CD4-positive, alpha-beta T cell treated with Interleukin-6 at 100 ng/mL for 8 hours (primary cell): ENCODE measurements around the gene GTF2H2C_2.
"Not testable (repeated sequence)": the region's sequence is repeated elsewhere in the genome, so short reads cannot be mapped to it uniquely, and the experiment has no call there.

ENCODE experiments used
- DNase-seq: peaks from one replicate; pipeline ENCODE4 v3.0.0-alpha.2; 2020; ENCODE audit warnings: mixed read lengths, low spot score

GTF2H2C_2 gene

DNA sequence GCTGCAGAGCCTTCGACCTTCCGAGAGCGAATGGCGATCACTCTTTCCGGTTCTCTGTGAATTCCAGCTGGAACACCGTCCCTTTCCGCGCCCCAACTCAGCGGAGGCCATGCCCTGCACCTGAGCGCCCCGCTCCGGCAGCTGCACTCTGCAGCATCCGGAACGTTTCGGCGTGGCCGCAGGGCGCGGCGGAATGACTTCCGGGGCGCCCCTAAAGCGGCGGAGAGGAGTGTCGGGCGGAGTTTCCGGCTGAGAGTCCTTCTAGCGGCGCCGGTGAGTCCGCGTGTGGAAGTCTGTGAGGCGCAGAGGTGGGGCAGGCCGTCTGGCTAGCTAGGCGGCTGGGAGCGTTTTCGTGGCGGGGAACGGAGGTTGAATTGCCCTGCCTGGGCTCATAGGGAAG, at the start of gene GTF2H2C_2:
Gene GTF2H2C_2, plus strand, starts transcription at position 252 of the 400 bp plus-strand sequence.
- DNase-seq, result not testable (repeated sequence)

DNA sequence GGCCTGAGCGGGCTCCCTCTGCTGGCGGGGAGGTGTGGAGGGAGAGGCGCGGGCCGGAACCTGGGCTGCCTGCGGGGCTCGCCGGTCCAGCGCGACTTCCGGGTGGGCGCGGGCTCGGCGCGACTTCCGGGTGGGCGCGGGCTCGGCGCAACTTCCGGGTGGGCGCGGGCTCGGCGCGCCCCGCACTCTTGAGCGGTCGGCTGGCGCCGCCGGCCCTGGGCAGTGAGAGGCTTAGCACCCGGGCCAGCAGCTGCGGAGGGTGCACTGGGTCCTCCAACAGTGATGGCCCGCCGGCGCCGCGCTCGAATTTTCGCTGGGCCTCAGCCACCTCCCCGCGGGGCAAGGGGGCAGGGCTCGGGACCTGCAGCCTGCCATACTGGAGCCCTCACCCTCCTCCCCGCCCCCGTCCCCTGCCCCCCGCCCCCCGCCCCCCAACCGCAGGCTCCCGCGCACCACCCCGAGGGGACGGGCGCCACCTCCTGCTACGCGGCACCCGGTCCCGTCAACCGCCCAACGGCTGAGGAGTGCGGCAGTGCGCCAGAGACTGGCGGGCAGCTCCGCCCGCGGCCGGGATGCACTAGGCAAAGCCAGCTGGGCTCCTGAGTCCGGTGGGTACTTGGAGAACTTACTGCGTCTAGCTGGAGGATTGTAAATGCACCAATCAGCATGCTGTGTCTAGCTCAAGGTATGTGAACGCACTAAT, 14.0 kb upstream of the GTF2H2C_2 start:
- DNase-seq, result not testable (repeated sequence)

DNA sequence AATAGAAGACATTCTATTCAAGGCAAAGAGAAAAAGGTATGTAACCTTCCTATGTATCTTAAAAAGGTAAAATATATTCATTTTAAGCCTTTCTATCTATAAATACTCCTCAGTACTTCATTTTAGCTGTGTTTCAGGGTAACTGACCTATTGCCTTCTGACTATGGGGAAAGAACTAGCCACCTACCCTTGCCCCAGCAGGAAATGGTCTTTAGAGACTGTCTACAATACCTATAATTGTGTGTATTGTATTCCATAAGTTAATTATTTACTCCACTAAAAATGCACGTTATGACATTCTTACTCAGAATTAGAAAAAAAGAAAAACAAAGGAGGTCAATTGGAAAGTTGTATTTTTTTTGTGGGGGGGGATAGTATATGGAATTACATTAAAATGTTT, 6.2 kb downstream of the GTF2H2C_2 start:
- DNase-seq, result not testable (repeated sequence)

DNA sequence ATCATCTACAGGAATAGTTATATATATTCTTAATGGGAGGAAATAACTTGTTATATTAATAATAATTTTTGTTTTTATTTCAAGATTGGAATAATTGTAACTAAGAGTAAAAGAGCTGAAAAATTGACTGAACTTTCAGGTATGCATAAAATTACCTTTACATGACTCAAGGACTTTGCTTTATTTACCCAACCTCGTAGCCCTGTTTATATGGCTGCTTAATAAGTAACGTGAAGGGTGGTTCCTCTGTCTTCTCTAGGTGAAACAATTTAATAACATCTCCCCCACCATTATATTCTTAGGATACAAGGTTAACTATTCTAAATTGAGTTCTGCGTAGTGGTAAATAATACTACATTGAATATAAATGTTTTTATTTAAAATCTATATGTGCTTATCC, 8.0 kb downstream of the GTF2H2C_2 start:
- not testable (repeated sequence) for DNase-seq

DNA sequence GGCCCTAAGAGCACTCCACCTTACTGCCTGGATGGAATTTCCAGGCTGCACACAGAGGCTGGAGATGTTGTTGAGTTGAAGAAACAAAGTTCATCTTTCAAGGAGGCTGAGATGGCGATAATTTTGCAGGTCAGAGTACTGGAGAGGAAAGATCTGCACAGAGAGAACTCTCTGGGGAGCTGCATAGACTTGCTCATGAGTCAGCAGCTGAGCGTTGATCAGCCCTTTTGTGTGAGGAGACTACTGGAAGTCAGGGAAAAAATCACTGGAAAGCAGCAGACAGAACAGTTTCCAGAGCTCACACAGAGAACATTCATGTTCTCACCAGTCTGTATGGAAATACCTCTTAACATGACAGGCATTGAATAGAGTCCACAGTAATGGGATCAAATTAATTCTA, 23.4 kb downstream of the GTF2H2C_2 start:
- DNase-seq, result not testable (repeated sequence)

DNA sequence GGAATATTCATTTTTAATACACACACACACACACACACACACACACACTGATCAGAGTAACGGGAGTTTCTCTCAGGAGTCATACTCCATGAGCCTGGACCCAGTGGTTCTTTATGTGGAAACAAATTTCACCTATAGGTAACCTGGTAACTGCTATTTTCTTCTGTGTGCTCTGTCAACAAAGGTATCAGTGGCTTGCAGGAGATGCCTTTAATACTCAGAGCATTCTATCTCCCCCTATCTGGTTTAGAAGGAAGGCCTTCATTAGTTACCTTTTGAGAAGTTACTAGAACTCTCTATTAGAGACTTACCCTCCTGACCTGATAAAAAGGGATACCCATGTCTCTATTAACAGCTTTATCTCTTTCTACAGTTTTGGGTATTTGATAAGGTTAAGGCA, 34.4 kb downstream of the GTF2H2C_2 start:
- DNase-seq, result not testable (repeated sequence)

DNA sequence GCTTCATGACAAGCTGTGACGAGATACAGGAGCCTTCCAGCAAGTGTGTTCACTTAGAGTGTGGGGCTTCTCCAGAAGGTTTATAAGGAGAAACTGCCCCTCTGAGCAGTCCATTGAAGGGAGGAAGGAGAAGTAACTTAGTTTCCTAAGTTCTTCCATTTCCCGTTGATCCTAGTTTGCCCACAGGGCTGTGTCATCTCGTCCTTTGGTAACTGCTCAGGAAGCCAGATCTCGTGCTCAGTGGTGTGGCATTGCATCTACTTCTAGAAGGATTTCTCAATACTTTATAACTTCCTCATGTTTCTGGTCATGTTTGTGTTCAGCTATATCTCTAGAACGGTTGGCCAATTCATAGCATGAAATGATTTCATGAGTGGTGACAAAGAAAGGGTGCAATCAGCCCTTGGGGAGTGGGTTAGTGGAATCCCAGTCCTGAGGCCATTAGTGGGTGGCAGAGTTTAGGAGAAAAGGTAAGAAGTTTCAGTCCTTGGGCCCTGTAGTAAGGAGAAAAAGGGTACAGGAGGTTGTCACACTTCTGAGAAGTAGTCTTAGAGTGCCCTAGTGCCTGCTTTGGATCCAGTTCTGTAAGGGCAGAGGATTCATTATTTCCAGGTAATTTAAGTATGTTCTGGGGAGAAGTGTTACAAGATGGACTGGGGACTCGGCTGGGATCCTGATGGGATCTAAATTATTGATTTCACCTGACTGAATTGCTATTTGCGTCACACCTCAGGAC, 36.2 kb downstream of the GTF2H2C_2 start:
- not testable (repeated sequence) for DNase-seq

DNA sequence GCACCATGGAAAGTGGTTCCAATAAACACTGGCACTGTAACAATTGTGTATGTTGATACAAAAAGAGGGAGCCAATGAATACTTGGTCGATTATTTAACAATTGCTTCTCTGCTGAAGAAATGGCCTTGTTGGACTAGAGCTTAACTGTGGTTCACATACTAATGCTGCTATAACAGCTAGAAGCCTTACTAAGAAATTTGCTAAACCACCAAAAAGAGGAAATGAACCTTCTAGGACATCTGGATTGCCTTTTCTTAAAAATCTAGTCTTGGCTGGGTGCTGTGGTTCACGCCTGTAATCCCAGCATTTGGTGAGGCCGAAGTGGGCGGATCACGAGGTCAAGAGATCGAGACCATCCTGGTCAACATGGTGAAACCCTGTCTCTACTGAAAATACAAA, 41.9 kb downstream of the GTF2H2C_2 start:
- DNase-seq, result not testable (repeated sequence)

DNA sequence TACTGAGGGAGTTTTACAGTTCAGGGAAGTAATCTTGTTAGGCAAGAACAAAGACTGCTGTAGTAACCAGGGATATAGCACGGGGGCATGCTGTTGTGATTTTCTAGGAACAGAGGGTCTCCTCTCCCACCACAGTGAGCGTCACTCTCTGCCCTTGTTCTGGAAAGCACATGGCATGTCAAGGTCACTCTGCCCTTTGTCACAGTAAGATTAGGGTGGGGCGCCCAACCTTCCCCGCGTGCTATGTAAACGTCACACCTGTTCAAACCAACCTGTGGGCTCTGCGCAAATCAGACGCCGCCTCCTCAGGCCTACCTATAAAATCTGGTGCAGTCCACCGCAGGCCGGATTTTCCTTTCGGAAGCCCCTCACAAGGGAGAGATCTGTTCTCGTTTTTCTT, 44.0 kb downstream of the GTF2H2C_2 start:
- DNase-seq, result not testable (repeated sequence)

DNA sequence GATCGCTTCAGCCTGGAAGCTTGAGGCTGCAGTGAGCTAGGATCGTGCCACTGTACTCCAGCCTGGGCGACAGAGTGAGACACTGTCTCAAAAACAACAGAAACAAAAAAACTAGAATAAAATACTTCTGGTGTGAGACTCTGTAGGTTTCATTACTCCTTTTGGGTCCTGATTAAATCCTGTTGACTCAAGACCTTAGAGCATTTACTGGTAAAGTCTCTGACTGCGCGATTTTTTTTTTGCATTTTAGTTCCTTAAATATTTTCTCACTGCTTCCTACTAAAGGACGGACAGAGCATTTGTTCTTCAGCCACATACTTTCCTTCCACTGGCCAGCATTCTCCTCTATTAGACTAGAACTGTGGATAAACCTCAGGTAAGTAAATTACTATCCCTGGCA, 46.8 kb downstream of the GTF2H2C_2 start:
- DNase-seq, result not testable (repeated sequence)

DNA sequence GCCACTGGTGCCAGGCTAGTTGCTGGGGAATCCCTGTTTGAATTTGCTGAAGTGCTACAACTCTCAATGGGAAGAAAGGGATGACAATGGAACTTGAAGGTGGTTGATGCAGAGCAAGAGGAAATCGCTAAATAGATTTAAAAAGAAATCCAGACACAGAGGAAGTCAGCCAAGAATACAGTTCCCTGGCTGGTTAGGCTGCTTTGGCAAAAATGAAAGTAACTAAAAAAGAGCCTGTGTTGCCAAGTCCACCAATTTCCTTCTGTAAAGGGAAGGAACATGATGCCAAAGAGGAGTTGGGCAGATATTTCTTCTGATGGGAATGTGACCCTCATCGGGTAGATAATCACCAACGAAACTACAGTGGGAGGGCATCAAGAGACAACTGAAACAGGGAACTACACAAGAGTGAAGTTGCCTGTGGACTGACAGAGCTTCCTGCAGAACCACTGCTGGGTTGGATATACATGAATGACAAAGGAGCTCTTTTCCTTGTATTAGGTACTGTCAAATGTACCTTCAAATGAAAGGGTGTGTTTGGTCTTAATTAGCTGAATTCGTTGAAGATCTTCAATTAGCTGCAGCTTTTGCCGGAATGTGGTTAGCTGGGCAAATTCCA, 49.0 kb downstream of the GTF2H2C_2 start:
- DNase-seq, result not testable (repeated sequence)

DNA sequence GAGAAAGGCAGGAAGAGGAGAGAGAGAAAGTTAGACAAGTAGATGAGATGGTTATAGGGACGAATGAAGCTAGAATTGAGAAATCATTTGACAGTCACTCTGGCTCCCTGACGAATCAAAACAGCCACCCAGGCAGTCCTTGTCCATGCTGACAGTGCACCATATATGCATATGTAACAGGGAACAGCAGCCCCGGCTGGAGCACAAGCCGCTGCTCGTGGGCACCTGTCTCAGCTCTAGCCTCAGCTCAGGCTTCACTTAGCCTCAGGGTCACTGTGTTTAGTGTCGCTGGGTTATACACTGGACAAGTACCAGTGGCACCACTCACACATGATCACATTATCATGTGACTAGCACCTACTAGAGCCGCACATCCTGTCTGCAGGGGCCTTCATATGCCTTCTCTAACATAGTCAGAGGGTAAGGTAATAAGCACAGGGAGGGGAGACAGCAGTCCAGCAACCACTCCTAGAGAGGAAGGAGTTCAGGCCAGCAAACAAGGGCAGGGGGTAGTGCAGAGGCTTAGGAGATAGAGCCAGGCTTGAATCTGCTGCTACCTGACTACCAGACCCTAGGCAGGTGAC, 54.9 kb downstream of the GTF2H2C_2 start:
- DNase-seq, result not testable (repeated sequence)
